ENCODE data around the gene SMPD2.
"Not testable (repeated sequence)": the region's sequence is repeated elsewhere in the genome, so short reads cannot be mapped to it uniquely, and the experiment has no call there.

SMPD2 gene

GRCh38 chr6:109458774-109459531, 18.4 kb downstream of the SMPD2 start:
- no peak for DNase-seq (ENCODE audit: extremely low read depth in 1 of 2, low read depth in 1 of 2)

GRCh38 chr6:109460161-109460829, 19.8 kb downstream of the SMPD2 start:
- DNase-seq (ENCODE audit: extremely low read depth in 1 of 2, low read depth in 1 of 2), result no peak

GRCh38 chr6:109461205-109461604, 20.7 kb downstream of the SMPD2 start:
- DNase-seq (ENCODE audit: extremely low read depth in 1 of 2, low read depth in 1 of 2), result not testable (repeated sequence)

GRCh38 chr6:109461733-109462526, 21.4 kb downstream of the SMPD2 start:
- no peak for DNase-seq (ENCODE audit: extremely low read depth in 1 of 2, low read depth in 1 of 2)

GRCh38 chr6:109465772-109466171, 25.2 kb downstream of the SMPD2 start:
- DNase-seq (ENCODE audit: extremely low read depth in 1 of 2, low read depth in 1 of 2), result no peak

- DNase-seq (ENCODE audit: extremely low read depth in 1 of 2, low read depth in 1 of 2), result no peak
Measured at GRCh38 chr6:109466212-109466923, 25.8 kb downstream of the SMPD2 start.

GRCh38 chr6:109467696-109468095, 27.2 kb downstream of the SMPD2 start:
- no peak for DNase-seq (ENCODE audit: extremely low read depth in 1 of 2, low read depth in 1 of 2)

- DNase-seq (ENCODE audit: extremely low read depth in 1 of 2, low read depth in 1 of 2), result no peak
Measured at GRCh38 chr6:109469591-109470189, 29.2 kb downstream of the SMPD2 start.

- DNase-seq (ENCODE audit: extremely low read depth in 1 of 2, low read depth in 1 of 2), result no peak
Measured at GRCh38 chr6:109471105-109471810, 30.7 kb downstream of the SMPD2 start.

GRCh38 chr6:109472132-109472995, 31.8 kb downstream of the SMPD2 start:
- no peak for DNase-seq (ENCODE audit: extremely low read depth in 1 of 2, low read depth in 1 of 2)

- no peak for DNase-seq (ENCODE audit: extremely low read depth in 1 of 2, low read depth in 1 of 2)
Measured at GRCh38 chr6:109473120-109473519, 32.6 kb downstream of the SMPD2 start.

- DNase-seq (ENCODE audit: extremely low read depth in 1 of 2, low read depth in 1 of 2), result no peak
Measured at GRCh38 chr6:109474995-109475394, 34.5 kb downstream of the SMPD2 start.

GRCh38 chr6:109475625-109476024, 35.1 kb downstream of the SMPD2 start:
- no peak for DNase-seq (ENCODE audit: extremely low read depth in 1 of 2, low read depth in 1 of 2)

GRCh38 chr6:109477184-109477583, 36.7 kb downstream of the SMPD2 start:
- DNase-seq (ENCODE audit: extremely low read depth in 1 of 2, low read depth in 1 of 2), result no peak

GRCh38 chr6:109477725-109478124, 37.2 kb downstream of the SMPD2 start:
- DNase-seq (ENCODE audit: extremely low read depth in 1 of 2, low read depth in 1 of 2), result no peak

- no peak for DNase-seq (ENCODE audit: extremely low read depth in 1 of 2, low read depth in 1 of 2)
Measured at GRCh38 chr6:109478222-109478805, 37.8 kb downstream of the SMPD2 start.

GRCh38 chr6:109478841-109479624, 38.5 kb downstream of the SMPD2 start:
- DNase-seq (ENCODE audit: extremely low read depth in 1 of 2, low read depth in 1 of 2), result no peak

GRCh38 chr6:109480993-109481480, 40.5 kb downstream of the SMPD2 start:
- DNase-seq (ENCODE audit: extremely low read depth in 1 of 2, low read depth in 1 of 2), result no peak
